NCI-H187 treated with DMSO at 0.1 percent for 48 hours (cell line): ENCODE measurements around the gene KIF3B.
"Not testable (repeated sequence)": the region's sequence is repeated elsewhere in the genome, so short reads cannot be mapped to it uniquely, and the experiment has no call there.

Experiments used
- DNase-seq: peaks from one replicate; lab custom pipeline; 2025; lab: John Stamatoyannopoulos, UW

The KIF3B gene

DNA sequence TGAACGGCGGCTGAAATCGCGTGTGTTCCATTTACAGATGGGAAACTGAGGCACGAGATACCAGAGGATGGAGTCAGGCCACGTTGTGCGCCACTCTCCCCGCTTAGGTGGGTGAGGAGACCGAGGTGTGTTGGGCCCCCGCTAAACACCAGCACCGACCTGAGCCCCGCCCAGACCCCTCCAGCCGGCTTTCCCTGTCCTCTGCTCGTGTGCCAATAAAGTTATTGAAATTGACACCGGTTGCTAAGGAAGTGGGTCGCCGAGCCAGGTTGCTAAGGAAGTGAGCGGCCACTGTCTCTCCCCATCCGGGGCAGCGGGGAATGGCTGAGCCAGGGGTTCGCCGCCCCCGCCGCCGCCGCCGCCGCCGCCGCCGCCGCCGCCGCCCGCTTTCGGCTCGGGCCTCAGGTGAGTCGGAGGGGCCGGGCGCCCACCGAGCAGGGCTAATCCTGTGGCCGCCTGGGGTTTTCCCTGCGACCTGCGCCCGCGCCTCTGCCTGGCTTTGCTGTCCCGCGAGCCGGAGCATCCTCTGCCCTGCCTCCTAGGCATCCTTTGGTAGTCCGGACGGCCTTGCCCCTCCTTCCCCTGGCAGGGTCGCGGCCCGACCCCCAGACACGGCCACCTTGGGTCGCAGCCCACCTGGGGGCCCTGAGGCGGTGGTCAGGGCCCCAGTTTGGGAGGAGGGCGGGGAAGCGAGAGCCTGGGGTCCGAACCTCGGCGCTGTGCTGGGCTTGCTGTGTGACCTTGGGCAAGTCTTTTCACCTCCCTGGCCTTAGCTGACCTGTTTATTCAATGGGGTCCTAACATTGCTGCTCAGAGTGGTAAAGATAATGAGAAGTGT, at the start of gene KIF3B:
KIF3B (plus strand) TSS at position 291 of the 838 bp plus-strand sequence. CDS start 32,127 bp downstream, outside the sequence.
- peak; percentile 50 for DNase-seq

GRCh38 chr20:32227744-32228688, 49.4 kb upstream of the KIF3B start:
- no peak for DNase-seq

DNA sequence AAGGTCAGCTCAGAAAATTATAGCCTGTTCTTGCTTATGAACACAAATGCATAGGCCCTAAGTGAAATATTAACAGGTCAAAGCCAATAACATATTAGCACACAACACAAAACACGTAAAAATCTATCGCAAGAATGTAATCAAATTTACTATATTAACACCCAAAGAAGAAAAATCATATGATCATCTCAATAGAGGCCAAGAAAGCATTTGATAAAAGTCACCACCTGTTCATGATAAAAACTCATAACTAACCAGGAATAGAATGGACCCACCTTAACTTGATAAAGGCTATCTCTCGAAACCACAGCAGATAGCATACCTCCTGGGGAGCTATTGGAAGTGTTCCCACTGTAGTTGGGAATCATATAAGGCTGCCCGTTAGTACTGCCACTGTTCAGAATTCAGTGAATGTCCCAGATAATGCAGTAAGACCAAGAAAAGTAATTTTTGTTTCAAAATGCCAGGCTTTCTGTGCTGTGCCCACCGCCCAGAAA, 48.2 kb upstream of the KIF3B start:
- DNase-seq: no peak

DNA sequence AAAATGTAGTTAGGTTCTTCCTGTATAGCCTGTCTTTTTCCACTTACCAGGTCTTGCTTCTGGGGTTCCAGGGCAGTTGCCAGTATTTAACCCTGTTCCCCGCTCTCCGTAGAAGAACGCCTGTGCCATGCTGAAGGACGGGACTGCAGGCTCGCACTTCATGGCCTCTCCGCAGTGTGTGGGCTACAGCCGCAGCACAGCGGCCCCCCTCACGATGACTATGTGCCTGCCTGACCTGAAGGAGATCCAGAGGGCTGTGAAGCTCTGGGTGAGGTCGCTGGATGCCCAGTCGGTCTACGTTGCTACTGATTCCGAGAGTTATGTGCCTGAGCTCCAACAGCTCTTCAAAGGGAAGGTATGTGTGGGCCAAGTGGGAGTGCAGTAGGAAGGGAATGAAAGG, 46.7 kb upstream of the KIF3B start:
- no peak for DNase-seq

DNA sequence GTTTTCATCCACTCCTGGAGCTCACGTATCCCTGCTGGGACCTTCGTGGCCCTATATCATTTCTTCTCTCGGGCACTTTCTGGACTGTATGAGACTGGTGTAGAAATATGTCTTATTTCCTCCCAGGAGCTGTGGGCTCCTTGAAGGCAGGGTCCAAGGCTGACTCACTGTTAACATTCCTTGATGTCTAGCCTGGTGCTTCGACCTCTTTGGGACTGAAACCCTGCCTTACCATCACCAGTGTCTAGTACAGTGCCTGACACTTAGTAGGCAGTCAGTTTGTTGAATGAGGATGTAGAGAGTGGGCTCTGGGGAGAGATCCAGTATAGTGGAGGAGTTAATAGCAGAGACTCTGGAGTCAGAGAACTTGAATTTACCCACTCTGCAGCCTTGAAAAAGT, 46.2 kb upstream of the KIF3B start:
- DNase-seq: no peak

DNA sequence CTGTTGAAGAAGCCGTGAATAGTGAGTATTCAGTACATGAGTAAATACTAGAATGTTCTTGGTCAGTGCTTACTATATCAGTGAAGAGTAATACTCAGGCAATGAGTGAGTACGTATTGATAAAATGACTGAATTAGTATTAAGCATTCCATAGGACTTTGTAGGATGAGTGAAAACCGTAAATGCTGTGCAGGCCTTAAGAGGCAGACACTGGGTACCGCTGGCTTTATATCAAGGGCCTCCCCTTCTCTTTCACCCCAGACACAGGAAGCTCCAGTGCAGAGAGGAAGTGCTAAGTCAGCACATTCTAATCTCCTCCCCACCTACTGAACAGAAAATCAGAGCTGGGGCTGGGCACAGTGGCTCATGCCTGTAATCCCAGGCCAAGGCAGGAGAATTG, 45.6 kb upstream of the KIF3B start:
- no peak for DNase-seq

DNA sequence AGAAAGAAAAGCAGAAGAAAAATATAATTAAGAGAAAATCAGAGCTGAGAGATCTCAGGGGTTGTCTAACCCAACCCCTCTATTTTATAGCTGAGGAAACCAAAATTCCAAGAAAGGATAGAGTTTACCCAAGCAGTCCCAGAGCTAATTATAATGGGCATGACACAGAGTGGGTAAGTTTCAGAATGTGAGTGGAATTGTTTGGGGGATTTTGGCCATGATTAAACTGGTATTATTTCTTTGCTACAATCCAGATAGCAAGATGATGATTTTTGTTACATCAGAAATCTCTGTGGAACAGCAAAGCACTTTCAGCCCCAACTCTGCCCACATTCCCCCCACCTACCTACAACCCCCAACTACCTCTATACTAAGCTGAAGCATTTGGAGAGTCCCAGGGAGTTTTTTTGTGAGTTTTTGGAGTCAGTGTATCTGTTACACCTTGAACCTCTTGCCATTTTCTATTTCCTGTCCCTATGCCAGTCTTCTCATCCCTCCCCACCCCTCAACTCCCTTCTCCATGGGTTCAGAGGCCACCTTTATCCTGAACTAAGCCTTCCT, 45.0 kb upstream of the KIF3B start:
- DNase-seq: no peak

DNA sequence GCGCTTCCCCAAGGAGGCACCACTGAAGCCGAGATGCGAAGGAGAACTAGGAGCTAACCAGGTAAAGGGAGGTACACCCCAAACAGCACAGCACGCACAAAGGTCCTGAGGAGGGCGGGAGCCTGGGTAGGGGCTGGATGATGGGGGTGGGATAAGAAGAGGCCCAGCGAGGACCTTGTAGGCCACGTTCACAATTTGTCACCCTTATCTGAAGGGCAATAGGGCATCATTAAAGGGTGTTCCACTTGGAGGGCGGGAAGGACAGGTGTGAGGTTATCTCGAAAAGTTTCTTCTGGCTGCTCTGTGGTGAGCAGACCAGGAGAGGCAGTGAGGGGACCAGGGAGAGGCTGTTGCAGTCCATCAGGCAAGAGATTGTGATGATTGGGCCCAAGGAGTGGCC, 44.2 kb upstream of the KIF3B start:
- DNase-seq: no peak

- DNase-seq: no peak
Observed at GRCh38 chr20:32234135-32234808, 43.2 kb upstream of the KIF3B start.

DNA sequence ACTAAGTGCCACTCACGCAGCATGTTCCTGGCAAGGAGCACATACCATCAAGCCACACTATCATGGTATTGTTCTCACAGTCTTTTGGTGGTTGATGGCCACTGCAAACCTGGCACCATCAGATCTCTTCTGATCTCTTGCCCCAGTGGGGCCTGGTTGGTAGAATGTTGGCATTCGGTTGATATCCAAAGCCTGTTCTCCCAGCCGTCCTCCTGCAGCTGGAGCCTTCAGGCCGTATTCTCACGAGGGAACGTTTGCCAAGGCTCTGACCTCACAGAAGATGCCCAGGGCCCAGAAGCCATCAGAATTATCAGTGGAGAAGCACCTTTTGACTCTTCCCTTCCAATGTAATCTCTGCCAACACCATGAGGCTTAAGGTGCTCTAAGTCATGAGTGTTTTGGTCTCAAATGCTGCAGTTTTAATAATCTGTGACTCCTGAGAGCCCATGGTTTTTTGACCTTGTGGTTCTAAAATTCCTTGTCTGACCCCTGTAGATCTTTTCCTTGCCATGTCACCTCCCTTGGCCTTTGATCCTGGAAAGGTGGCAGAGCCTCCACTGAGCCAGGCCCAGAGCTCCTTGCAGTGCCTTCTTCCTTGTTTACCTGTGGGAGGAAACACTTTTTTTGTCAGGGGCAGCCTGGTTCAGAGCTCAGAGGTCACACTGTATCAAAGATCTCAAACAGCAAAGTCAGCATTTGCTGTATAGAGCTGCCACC, 42.0 kb upstream of the KIF3B start:
- DNase-seq: no peak

GRCh38 chr20:32236048-32236533, 41.4 kb upstream of the KIF3B start:
- no peak for DNase-seq

DNA sequence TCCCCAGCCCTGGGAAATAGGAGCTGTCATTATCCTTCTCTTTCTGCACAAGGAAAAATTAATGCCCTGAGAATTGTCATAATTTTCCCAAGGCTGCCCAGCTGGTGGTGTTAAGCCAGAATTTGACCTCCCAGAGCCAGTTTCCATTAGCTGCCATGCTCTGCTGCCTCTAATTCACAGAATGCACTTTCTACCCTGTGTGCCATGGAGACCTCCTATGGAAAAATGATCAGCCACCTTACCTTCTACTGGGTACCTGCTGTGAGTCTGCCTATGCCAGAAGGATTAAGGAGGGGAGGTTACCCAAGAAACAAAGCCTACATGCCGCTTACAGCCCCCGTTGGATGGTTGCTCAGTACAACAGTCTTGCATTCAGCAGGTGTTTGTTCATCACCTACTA, 40.6 kb upstream of the KIF3B start:
- no peak for DNase-seq

- DNase-seq: no peak
Observed at GRCh38 chr20:32237419-32237818, 40.0 kb upstream of the KIF3B start.

DNA sequence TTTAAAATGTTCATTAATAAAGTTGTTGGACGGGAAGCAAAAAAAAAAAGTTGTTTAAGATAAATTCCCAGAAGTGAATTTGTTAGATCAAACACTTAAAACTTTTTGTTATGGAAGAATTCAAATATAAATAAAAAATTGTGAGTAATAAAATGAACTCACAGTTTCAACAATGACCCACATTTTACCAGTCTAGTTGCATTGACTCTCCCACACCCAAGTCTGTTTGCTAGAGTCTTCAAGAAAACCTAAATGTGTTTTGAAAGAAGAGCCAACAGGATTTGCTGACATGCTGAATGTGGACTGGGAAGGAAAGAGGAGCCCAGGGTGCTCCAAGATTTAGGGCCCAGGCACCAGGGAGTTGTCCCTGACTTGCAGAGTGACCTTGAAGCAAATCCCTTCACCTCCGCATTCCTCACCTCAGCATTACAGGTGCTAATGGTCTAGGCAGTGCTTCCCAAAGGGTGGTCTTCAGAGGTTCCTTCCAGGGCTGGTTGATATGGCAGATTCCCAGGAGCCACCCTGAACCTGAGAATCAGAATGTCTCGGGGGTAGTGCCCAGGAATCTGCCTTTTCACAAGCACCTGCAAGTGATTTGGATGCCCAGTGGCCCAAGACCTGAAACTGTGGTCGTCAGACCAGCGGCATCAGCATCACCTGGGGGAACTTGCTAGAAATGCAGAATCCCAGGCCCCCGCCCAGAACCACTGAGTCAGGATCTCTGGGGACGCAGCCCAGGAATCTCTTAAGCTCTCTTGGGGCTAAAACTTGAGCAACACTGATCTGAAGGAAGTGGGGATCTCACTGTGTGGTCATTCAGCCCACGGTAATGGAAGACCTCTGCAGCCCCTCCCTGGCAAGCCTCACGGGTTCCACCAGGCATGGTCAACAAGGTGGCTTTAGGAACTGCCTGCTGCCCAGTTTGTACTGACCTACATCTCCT, 38.7 kb upstream of the KIF3B start:
- DNase-seq: no peak

- no peak for DNase-seq
Observed at GRCh38 chr20:32240205-32240604, 37.2 kb upstream of the KIF3B start.

DNA sequence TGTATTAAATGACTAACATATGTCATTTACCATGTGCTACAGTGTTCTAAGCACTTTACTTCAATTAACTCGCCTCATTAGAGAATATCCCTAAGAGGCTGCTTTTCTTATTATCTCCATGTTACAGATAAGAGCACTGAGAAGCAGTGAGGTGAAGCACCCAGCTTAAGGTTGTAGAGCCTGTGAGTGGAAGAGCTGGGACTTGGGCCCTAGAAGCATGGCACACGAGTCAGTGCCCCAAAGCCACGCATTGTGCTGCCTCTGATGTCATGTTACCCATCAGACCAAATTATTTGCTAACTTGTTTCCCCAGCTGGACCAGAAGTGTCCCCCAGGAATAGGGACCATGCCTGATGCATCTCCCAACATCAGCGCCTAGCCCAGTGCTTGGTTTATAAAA, 35.6 kb upstream of the KIF3B start:
- DNase-seq: no peak

DNA sequence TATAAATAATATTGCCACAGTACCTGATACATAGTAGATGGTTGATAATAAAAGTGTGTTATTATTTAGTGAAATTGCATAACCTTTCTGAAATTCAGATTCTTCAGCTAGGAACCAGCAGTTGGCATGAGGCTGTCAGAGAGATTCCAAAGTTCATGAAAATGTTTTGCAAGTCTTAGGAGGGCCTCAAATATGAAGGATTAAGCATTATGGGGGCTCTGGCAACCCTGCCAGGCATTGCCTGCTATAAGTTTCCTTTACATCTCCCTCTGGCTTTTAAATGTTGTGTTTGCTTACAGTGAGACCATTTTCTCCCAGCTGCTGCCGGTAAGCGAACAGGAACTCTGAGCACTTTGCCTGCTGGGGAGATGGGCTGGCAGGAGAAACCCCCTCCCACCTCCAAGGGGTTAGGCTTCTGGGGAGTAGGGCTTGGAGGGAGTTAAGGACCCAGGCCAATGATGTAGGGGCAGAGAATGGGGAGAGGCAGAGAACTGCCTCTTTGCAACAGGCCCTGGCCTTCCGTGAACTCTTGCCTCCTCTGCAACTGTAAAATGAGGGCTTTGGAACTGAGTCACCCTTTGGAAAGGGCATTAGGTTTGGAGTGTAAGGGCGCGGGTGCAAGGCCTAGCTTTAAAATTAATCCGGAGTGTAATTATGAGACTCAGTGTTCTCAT, 33.2 kb upstream of the KIF3B start:
- no peak for DNase-seq

DNA sequence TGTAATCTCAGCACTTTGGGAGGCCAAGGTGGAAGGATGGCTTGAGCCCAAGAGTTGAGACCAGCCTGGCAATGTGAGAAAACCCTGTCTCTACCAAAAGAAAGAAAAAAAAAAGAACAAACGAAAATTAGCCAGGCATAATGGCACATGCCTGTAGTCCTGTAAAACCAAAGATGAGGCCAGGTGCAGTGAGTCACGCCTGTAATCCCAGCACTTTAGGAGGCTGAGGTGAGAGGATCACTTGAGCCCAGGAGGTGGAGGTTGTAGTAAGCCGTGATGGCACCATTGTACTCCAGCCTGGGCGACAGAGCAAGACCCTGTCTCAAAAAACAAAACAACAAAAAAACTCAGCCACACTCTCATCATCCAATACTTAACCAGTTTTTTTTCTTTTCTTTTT, 32.5 kb upstream of the KIF3B start:
- no peak for DNase-seq

DNA sequence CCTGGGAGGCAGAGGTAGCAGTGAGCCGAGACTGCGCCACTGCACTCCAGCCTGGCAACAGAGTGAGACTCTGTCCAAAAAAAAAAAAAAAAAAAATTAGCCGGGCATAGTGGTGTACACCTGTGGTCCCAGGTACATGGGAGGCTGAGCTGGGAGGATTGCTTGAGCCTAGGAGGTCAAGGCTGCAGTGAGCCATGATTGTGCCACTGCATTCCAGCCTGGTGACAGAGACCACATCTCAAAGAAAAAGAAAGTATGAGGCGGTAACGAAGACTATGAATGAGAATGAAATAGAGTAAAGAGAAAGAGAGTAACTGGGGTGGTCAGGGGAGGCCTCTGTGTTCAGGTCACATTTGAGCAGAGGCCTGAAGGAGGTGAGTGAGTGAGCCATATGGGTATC, 31.2 kb upstream of the KIF3B start:
- not testable (repeated sequence) for DNase-seq
